Transverse colon (tissue), 4 donors: ENCODE results near the gene RAPGEF1. TPM values are rescaled to one million over a fixed set of nuclear protein-coding genes. Genes with fewer than 3 reads are reported as not detected.

ENCODE experiments used
- DNase-seq: peaks from one replicate; pipeline ENCODE4 v3.0.0-alpha.2; 2019
- H3K27ac ChIP-seq, 4 donors: fragments of 200-600 bp; sonication (generic); 2 replicates each; pipeline ENCODE4 v1.5.1; 2016 to 2018; ENCODE audit warnings: inconsistent platforms in 4 of 4
- H3K27me3 ChIP-seq: fragments of 200-600 bp; sonication (generic); 2 replicates; pipeline ENCODE4 v1.5.1; 2017; ENCODE audit warnings: inconsistent platforms
- H3K36me3 ChIP-seq, 4 donors: fragments of 200-600 bp; sonication (generic); 2 replicates each; pipeline ENCODE4 v1.5.1; 2017 to 2019; ENCODE audit warnings: inconsistent platforms in 4 of 4
- H3K4me1 ChIP-seq, 4 donors: fragments of 200-600 bp; sonication (generic); 2 replicates each; pipeline ENCODE4 v1.5.1; 2017 to 2020; ENCODE audit warnings: inconsistent platforms in 4 of 4
- H3K4me3 ChIP-seq, 4 donors: fragments of 200-600 bp; sonication (generic); 1 replicate in 1 of 4; 2 replicates in 3 of 4; pipeline versions ENCODE4 v1.5.1 to v1.6.1; 2017 to 2019; ENCODE audit warnings: inconsistent platforms in 4 of 4
- H3K9me3 ChIP-seq, 2 donors: fragments of 200-600 bp; sonication (generic); 2 replicates each; pipeline ENCODE4 v1.5.1; 2017 to 2019; ENCODE audit warnings: inconsistent platforms in 2 of 2
- EP300 ChIP-seq: sonication (generic); formaldehyde crosslinking; IDR thresholded peaks from one replicate; pipeline ENCODE4 v1.6.1; 2017; ENCODE audit warnings: antibody characterized with exemption, low read depth
- POLR2A ChIP-seq: fragments of 450-650 bp; IDR thresholded peaks from one replicate; pipeline ENCODE4 v1.6.1; 2016; ENCODE audit warnings: antibody characterized with exemption, mild to moderate bottlenecking, moderate library complexity
- POLR2AphosphoS5 ChIP-seq, 3 donors: sonication (generic); formaldehyde crosslinking; IDR thresholded peaks; one replicate each; pipeline ENCODE4 v1.6.1; 2016; ENCODE audit warnings: antibody characterized with exemption in 3 of 3
- WGBS, 2 donors: methylation state at CpG; one replicate each; pipeline ENCODE4 v1.1.5; 2018; ENCODE audit warnings: low coverage in 1 of 2; 5-methylcytosine and 5-hydroxymethylcytosine counted together
- in situ Hi-C, 4 donors: fragments of 200-750 bp; cut with MboI; loops; one replicate each; pipeline versions ENCODE4 v1.15.0 to v1.15.1; 2017; ENCODE audit warnings: low sequenced_read_pairs in 3 of 4, low pct_ligation_motif_present in 1 of 4, low pct_unique_long_range_greater_than_20kb in 1 of 4
- intact Hi-C: fragments of 100-400 bp; cut with DNase I; formaldehyde crosslinking; loops from one replicate; pipeline ENCODE4 v1.15.1; 2023; ENCODE audit warnings: low total_unique reads
- total RNA-seq, 4 donors: library from RNA; depleted of rRNA; stranded (reverse); fragments of >200 nt; gene quantifications; one replicate each; pipeline ENCODE4 v1.1.0, GENCODE V29; 2016
- TF ChIP-seq, protein P1 (sequence below), 5 experiments: fragments of 200-600 bp in 3 of 5; fragments of 450-650 bp in 2 of 5; sonication (generic) in 3 of 5; IDR thresholded peaks; 1 replicate in 2 of 5; 2 replicates in 3 of 5; pipeline ENCODE4 v1.5.1; 2016 to 2017; ENCODE audit warnings: antibody characterized with exemption in 5 of 5, inconsistent platforms in 3 of 5, mild to moderate bottlenecking in 2 of 5, moderate library complexity in 1 of 5

RAPGEF1 gene
- total RNA-seq, 4 donors from 2014 or later = 49.8 to 86.0 (median 55.1) TPM

DNA sequence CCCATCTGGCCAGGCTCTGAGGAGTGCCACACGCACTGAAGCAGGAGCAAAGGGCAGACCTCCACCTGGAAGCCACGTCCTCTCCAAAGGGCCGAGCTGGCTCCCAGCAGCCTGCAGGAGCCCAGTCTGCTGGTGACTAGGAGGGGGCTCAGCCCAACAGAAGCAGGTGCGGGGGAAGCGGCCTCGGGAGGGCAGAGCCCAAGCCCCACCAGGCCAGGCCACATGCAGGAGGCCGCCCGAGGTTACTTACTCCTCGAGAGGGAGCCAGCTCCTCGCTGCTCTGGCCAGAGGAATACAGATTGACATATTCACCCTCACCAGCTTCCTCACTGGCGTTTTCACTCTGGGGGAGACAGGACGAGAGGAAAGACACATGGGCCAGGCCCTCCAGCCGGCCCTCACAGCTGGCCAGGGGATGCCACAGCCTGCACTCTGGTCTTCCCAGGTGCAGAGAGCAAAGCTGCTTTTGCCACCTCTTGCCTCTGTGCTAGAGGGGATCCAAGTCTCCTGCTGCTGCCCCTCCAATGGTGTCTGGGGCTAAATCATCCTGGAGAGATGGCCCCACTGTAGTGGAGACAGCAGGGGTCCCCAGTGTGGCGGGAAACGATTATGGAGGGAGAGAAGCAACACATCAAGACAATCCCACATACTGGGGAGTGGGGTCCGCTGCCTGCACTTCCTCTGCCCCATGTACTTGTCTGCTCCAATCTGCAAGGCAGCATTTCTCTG, 136.0 kb downstream of the RAPGEF1 start:
- 91% methylated on average over 14 of the region's 16 CpGs; no CpG with 5 or more reads in 1 of the 2 donors for WGBS, 2 donors
- in situ Hi-C loops = loop anchor here in 1 of 4 donors (25.0 kb wide), 1 partner anchor 658 kb away; no protein-coding TSS in a partner anchor
- H3K27me3 ChIP-seq = no peaks in the 10 kb centered on the region
- H3K4me3 ChIP-seq = no peak overlapping the region
- no peak overlapping the region for H3K27ac ChIP-seq
- H3K36me3 ChIP-seq = peaks cover 0 to 29% (median 10%) of the 10 kb centered on the region in 4 donors
- no peak for DNase-seq
- intact Hi-C loops = no loop called here
- no peaks in the 10 kb centered on the region for H3K9me3 ChIP-seq
- TF ChIP-seq, protein P1, sequence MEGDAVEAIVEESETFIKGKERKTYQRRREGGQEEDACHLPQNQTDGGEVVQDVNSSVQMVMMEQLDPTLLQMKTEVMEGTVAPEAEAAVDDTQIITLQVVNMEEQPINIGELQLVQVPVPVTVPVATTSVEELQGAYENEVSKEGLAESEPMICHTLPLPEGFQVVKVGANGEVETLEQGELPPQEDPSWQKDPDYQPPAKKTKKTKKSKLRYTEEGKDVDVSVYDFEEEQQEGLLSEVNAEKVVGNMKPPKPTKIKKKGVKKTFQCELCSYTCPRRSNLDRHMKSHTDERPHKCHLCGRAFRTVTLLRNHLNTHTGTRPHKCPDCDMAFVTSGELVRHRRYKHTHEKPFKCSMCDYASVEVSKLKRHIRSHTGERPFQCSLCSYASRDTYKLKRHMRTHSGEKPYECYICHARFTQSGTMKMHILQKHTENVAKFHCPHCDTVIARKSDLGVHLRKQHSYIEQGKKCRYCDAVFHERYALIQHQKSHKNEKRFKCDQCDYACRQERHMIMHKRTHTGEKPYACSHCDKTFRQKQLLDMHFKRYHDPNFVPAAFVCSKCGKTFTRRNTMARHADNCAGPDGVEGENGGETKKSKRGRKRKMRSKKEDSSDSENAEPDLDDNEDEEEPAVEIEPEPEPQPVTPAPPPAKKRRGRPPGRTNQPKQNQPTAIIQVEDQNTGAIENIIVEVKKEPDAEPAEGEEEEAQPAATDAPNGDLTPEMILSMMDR (IDR thresholded peaks at IDR 0.05) = no peak
- TF ChIP-seq EP300 (no peak), POLR2A (no peak), POLR2AphosphoS5 (IDR thresholded peaks at IDR 0.05) (no peak)
- H3K4me1 ChIP-seq = peaks cover 0 to 11% (median 7%) of the 10 kb centered on the region in 4 donors

DNA sequence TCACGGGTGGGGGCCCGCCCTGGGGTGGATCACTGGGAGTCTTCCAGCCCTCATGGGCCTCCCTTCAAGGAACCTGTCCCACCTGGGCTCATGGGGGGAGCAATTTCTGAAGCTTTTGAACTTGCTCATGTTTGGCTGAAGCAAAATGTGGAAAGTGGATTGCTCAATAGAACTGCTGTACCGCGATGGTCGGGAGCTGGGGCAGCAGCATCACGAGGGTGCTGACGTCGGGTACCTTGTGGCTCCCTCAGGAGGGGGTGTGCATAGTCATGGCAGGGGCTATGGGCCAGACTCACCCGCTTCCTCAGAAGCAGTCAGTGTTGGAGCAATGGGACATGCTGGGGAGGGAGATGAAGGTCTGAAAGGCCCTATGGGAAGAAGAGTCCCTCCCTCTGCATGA, 136.7 kb downstream of the RAPGEF1 start:
- no peak overlapping the region for H3K4me3 ChIP-seq
- intact Hi-C loops = no loop called here
- peaks cover 0 to 6% (median 5%) of the 10 kb centered on the region in 4 donors for H3K4me1 ChIP-seq
- H3K27ac ChIP-seq = no peak overlapping the region
- H3K36me3 ChIP-seq = peaks cover 0 to 29% (median 12%) of the 10 kb centered on the region in 4 donors
- H3K27me3 ChIP-seq = no peaks in the 10 kb centered on the region
- 93% methylated on average over 9 of the region's 9 CpGs; no CpG with 5 or more reads in 1 of the 2 donors for WGBS, 2 donors
- TF ChIP-seq, protein P1 (IDR thresholded peaks at IDR 0.05) = no peak
- TF ChIP-seq EP300 (no peak), POLR2AphosphoS5 (IDR thresholded peaks at IDR 0.05) (no peak), POLR2A (no peak)
- in situ Hi-C loops = loop anchor here in 1 of 4 donors (25.0 kb wide), 1 partner anchor 659 kb away; no protein-coding TSS in a partner anchor
- DNase-seq = no peak
- H3K9me3 ChIP-seq = no peaks in the 10 kb centered on the region

DNA sequence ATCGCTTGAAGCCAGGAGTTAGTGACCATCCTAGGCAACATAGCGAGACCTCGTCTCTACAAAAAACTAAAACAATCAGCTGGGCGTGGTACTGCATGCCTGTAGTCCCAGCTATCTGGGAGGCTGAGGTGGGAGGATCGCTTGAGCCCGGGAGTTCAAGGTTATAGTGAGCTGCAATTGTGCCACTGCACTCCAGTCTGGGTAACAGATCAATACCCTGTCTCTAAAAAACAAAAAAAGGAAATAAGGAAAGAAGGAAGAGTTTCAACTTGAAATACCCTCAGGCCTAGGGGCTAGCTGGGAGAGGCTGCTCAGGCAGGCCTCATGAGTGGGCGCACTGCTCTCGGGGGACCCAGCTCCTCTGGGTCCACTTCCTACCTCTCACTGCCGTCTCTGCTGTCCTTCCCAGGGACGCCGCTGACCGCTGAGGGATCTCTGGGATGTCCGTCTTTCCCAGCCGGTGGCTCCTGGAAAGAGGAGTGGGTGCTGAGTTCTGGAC, 138.1 kb downstream of the RAPGEF1 start:
- peaks cover 0 to 41% (median 19%) of the 10 kb centered on the region in 4 donors for H3K36me3 ChIP-seq

DNA sequence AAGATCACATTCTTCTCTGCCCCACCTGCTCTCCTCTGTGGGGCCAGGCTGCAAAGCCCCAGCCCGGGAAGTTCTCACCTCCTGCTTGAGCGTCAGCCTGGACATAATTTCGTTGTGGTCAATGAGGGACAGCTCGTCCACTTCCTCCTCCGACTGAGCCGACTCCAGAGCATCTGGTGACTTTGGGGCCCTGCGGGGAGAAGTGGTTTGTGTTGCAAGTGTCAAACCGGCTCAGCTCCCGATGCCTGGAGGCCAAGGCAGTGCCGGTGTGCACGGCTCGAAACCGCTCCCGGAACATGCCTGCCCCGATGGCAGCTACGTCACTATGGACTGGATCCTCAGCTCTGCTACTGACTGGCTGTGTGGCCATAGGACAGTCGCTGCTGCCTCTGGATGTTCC, 141.8 kb downstream of the RAPGEF1 start:
- Histone ChIP-seq H3K27ac (no peak overlapping the region), H3K27me3 (no peaks in the 10 kb centered on the region), H3K4me1 (no peaks in the 10 kb centered on the region), H3K4me3 (no peak overlapping the region), H3K36me3 (peaks cover 0 to 40% (median 17%) of the 10 kb centered on the region in 4 donors), H3K9me3 (no peaks in the 10 kb centered on the region)
- TF ChIP-seq EP300 = no peak
- no peak for TF ChIP-seq POLR2AphosphoS5 (IDR thresholded peaks at IDR 0.05)
- no peak for TF ChIP-seq POLR2A
- TF ChIP-seq, protein P1 (IDR thresholded peaks at IDR 0.05) = no peak
- intact Hi-C loops = no loop called here
- WGBS, 2 donors = 79% methylated on average over 17 of the region's 17 CpGs; no CpG with 5 or more reads in 1 of the 2 donors
- in situ Hi-C loops = loop anchor here in 2 of 4 donors (10.0 kb wide), 1 partner anchor 147 kb away; the partner anchor contains the start of gene RAPGEF1 (in 2 of the 2)
- DNase-seq = peak; percentile 37

More for the DNA sequence above, 138.1 kb downstream of the RAPGEF1 start:
- Histone ChIP-seq H3K9me3 (no peaks in the 10 kb centered on the region), H3K27ac (no peak overlapping the region), H3K27me3 (no peaks in the 10 kb centered on the region), H3K4me1 (no peaks in the 10 kb centered on the region), H3K4me3 (no peak overlapping the region)
- 94 to 98% methylated on average over 10 to 14 of the region's 14 CpGs for WGBS, 2 donors
- intact Hi-C loops (no loop called here), in situ Hi-C loops (loop anchor here in 1 of 4 donors (25.0 kb wide), 1 partner anchor 661 kb away; no protein-coding TSS in a partner anchor)
- DNase-seq = no peak
- TF ChIP-seq POLR2A = no peak
- TF ChIP-seq, protein P1 (IDR thresholded peaks at IDR 0.05) = no peak
- no peak for TF ChIP-seq POLR2AphosphoS5 (IDR thresholded peaks at IDR 0.05)
- no peak for TF ChIP-seq EP300
